Loucy (cell line): ENCODE measurements around the gene FREM3.
A peak's percentile ranks its signal among the peaks of the same experiment; 100 is the strongest.

ENCODE experiments used
- H2AFZ ChIP-seq: fragments of 200-600 bp; sonication (generic); 2 replicates; pipeline ENCODE4 v1.6.0; 2016; ENCODE audit warnings: antibody characterized with exemption, mild to moderate bottlenecking, low read length, moderate library complexity
- H3F3A ChIP-seq: fragments of 200-600 bp; 2 replicates; pipeline ENCODE4 v1.6.0; 2016; ENCODE audit warnings: antibody characterized with exemption, low read depth, mild to moderate bottlenecking
- H3K27me3 ChIP-seq: fragments of 200-600 bp; sonication (generic); 2 replicates; pipeline ENCODE4 v1.6.1; 2014; ENCODE audit warnings: low read length, mild to moderate bottlenecking; ENCODE audit not compliant: insufficient read depth, poor library complexity, severe bottlenecking
- H3K36me3 ChIP-seq: fragments of 200-600 bp; sonication (generic); 2 replicates; pipeline ENCODE4 v1.6.1; 2016; ENCODE audit warnings: low read length; ENCODE audit not compliant: insufficient read depth
- H3K4me1 ChIP-seq: fragments of 200-600 bp; sonication (generic); 2 replicates; pipeline ENCODE4 v1.5.1; 2014; ENCODE audit warnings: low read length, mild to moderate bottlenecking; ENCODE audit not compliant: insufficient read depth, poor library complexity, severe bottlenecking
- H3K4me2 ChIP-seq: fragments of 200-600 bp; sonication (generic); 2 replicates; pipeline ENCODE4 v1.6.0; 2014; ENCODE audit warnings: antibody characterized with exemption, low read length, low read depth, mild to moderate bottlenecking; ENCODE audit not compliant: poor library complexity, severe bottlenecking
- H3K4me3 ChIP-seq: fragments of 200-600 bp; sonication (generic); 2 replicates; pipeline ENCODE4 v1.5.1; 2014; ENCODE audit warnings: low read length, mild to moderate bottlenecking, mixed read lengths; ENCODE audit not compliant: poor library complexity, severe bottlenecking
- H3K79me2 ChIP-seq: fragments of 200-600 bp; sonication (generic); 2 replicates; pipeline ENCODE4 v1.6.1; 2014; ENCODE audit warnings: low read length; ENCODE audit not compliant: insufficient read depth
- H3K9ac ChIP-seq: fragments of 200-600 bp; sonication (generic); 2 replicates; pipeline ENCODE4 v1.6.0; 2014; ENCODE audit warnings: mild to moderate bottlenecking, low read depth, low read length, moderate library complexity; ENCODE audit not compliant: poor library complexity, severe bottlenecking
- H3K9me2 ChIP-seq: fragments of 200-600 bp; sonication (generic); replicated peaks from 2 replicates; pipeline ENCODE4 v1.6.1; 2016; ENCODE audit warnings: low read depth, low read length, mixed read lengths
- H3K9me3 ChIP-seq: fragments of 200-600 bp; sonication (generic); 2 replicates; pipeline ENCODE4 v1.6.1; 2014; ENCODE audit warnings: mild to moderate bottlenecking, antibody characterized with exemption, low read length, low read depth; ENCODE audit not compliant: insufficient read depth
- H4K20me1 ChIP-seq: fragments of 200-600 bp; sonication (generic); 2 replicates; pipeline ENCODE4 v1.6.0; 2014; ENCODE audit warnings: antibody characterized with exemption, low read length, mild to moderate bottlenecking; ENCODE audit not compliant: insufficient read depth, poor library complexity, severe bottlenecking
- EZH2phosphoT487 ChIP-seq: fragments of 200-600 bp; IDR thresholded peaks from 2 replicates; pipeline ENCODE4 v1.6.1; 2018; ENCODE audit warnings: antibody characterized with exemption, mild to moderate bottlenecking, moderate library complexity, borderline replicate concordance
- TF ChIP-seq, protein P1 (sequence below): fragments of 200-600 bp; sonication (generic); conservative IDR thresholded peaks from 2 replicates; pipeline ENCODE4 v1.5.1; 2014; ENCODE audit warnings: mild to moderate bottlenecking, antibody characterized with exemption, low read length

Gene FREM3

DNA sequence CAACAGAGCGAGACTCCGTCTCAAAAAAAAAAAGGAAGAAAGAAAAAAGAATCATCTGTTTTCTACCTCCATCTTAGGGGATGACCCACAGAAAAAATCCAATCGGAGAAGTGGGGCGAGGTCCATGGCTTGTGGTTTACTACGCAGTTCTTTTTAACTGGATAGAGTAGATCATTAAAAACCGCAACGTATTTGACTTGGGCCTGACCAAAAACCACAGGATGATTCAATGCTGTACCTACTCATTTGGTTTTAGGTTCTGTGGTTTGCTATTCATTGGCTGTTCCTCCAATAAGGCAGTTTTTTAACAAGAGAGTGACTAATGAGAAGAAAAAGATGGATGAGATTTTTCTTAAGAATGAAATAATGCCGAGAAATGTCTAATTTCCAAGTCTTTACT lies 83.7 kb downstream of the FREM3 start:
- no peaks in the 10 kb centered on the region for H3F3A ChIP-seq
- no peaks in the 10 kb centered on the region for H3K9me2 ChIP-seq
- no peak overlapping the region for H3K4me2 ChIP-seq
- H3K36me3 ChIP-seq: no peaks in the 10 kb centered on the region
- no peaks in the 10 kb centered on the region for H3K79me2 ChIP-seq
- peaks cover 12% of the 10 kb centered on the region for H4K20me1 ChIP-seq
- H2AFZ ChIP-seq: no peak overlapping the region
- H3K27me3 ChIP-seq: peaks cover 96% of the 10 kb centered on the region
- H3K9ac ChIP-seq: no peak overlapping the region
- no peaks in the 10 kb centered on the region for H3K9me3 ChIP-seq
- H3K4me1 ChIP-seq: no peaks in the 10 kb centered on the region
- TF ChIP-seq, protein P1, sequence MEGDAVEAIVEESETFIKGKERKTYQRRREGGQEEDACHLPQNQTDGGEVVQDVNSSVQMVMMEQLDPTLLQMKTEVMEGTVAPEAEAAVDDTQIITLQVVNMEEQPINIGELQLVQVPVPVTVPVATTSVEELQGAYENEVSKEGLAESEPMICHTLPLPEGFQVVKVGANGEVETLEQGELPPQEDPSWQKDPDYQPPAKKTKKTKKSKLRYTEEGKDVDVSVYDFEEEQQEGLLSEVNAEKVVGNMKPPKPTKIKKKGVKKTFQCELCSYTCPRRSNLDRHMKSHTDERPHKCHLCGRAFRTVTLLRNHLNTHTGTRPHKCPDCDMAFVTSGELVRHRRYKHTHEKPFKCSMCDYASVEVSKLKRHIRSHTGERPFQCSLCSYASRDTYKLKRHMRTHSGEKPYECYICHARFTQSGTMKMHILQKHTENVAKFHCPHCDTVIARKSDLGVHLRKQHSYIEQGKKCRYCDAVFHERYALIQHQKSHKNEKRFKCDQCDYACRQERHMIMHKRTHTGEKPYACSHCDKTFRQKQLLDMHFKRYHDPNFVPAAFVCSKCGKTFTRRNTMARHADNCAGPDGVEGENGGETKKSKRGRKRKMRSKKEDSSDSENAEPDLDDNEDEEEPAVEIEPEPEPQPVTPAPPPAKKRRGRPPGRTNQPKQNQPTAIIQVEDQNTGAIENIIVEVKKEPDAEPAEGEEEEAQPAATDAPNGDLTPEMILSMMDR: no peak
- TF ChIP-seq EZH2phosphoT487: peak; percentile 67; the same call in 1 of the 2 replicates
- no peak overlapping the region for H3K4me3 ChIP-seq

DNA sequence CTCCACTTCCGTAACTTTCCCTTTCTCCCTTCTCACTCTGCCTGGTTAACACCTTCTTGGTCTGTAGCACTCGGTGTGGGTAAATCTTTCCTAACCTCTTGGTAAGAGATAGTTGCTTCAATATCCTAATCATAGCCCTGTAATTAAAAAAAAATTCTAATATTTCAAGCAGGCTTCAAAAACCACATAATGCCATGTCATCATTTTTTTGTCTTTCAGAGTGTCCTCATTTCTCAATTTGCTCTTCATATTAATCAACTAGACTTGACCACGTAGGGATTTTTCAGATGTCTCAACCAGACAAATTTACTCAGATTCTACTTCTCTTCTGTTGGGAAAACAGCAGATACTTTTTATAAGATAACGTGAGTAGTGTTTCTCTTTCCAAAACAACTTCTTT lies 91.0 kb downstream of the FREM3 start:
- no peaks in the 10 kb centered on the region for H4K20me1 ChIP-seq
- H3K36me3 ChIP-seq: no peaks in the 10 kb centered on the region; the same call in 1 of the 2 replicates
- H2AFZ ChIP-seq: no peak overlapping the region
- no peaks in the 10 kb centered on the region for H3F3A ChIP-seq
- H3K4me3 ChIP-seq: no peak overlapping the region
- no peak overlapping the region for H3K9ac ChIP-seq
- H3K27me3 ChIP-seq: peaks cover 50% of the 10 kb centered on the region
- H3K9me3 ChIP-seq: no peaks in the 10 kb centered on the region
- H3K9me2 ChIP-seq: no peaks in the 10 kb centered on the region
- H3K4me1 ChIP-seq: no peaks in the 10 kb centered on the region
- H3K79me2 ChIP-seq: no peaks in the 10 kb centered on the region
- no peak for TF ChIP-seq EZH2phosphoT487
- TF ChIP-seq, protein P1: no peak
- no peak overlapping the region for H3K4me2 ChIP-seq

GRCh38 chr4:143606480-143606879 lies 94.0 kb downstream of the FREM3 start:
- Histone ChIP-seq H3K36me3 (no peaks in the 10 kb centered on the region; the same call in 1 of the 2 replicates), H2AFZ (no peak overlapping the region), H3K9me3 (no peaks in the 10 kb centered on the region), H3K79me2 (no peaks in the 10 kb centered on the region), H3K9me2 (no peaks in the 10 kb centered on the region), H3K9ac (no peak overlapping the region), H3K4me3 (no peak overlapping the region), H4K20me1 (no peaks in the 10 kb centered on the region), H3K4me1 (no peaks in the 10 kb centered on the region), H3F3A (no peaks in the 10 kb centered on the region), H3K4me2 (no peak overlapping the region), H3K27me3 (peaks cover 20% of the 10 kb centered on the region)
- TF ChIP-seq, protein P1: no peak
- no peak for TF ChIP-seq EZH2phosphoT487
